ENCODE measurements around the gene ZNF362. TPM values are rescaled to one million over a fixed set of nuclear protein-coding genes. Genes with fewer than 3 reads are reported as not detected.
A peak's percentile ranks its signal among the peaks of the same experiment; 100 is the strongest.

Gene ZNF362
- total and polyA plus RNA-seq, 2 of the 13 experiments (the other 11 are each of a cell fraction or from before 2014, with no cell fraction given) = 8.3 to 14.2 TPM

- TF ChIP-seq ZNF687 (CRISPR knock-in tag; IDR thresholded peaks at IDR 0.05) = peak; percentile 62
- no peak for TF ChIP-seq GATAD1 (CRISPR knock-in tag; IDR thresholded peaks at IDR 0.05)
- TF ChIP-seq ZNF672 (CRISPR knock-in tag; IDR thresholded peaks at IDR 0.05) = no peak
- TF ChIP-seq HOXA3 (CRISPR knock-in tag; IDR thresholded peaks at IDR 0.05) = peak; percentile 36; the same call in 1 of the 2 replicates
- peak; percentile 37; the same call in 1 of the 2 replicates for TF ChIP-seq ZBTB10 (CRISPR knock-in tag; IDR thresholded peaks at IDR 0.05; ENCODE audit: borderline replicate concordance)
- TF ChIP-seq ZNF614 (CRISPR knock-in tag; IDR thresholded peaks at IDR 0.05; ENCODE audit: borderline replicate concordance) = 0 out of 2 replicates have a peak, but pooled peaks have one; percentile 18
- TF ChIP-seq KLF9 (CRISPR knock-in tag; IDR thresholded peaks at IDR 0.05; ENCODE audit: low read depth) = no peak
- 0 out of 2 replicates have a peak, but pooled peaks have one; percentile 33 for TF ChIP-seq ZNF652 (CRISPR knock-in tag; IDR thresholded peaks at IDR 0.05; ENCODE audit: borderline replicate concordance, low read depth)
- no peak for TF ChIP-seq ZNF550 (CRISPR knock-in tag; IDR thresholded peaks at IDR 0.05; ENCODE audit: borderline replicate concordance)
- TF ChIP-seq PCBP2 (optimal IDR thresholded peaks at IDR 0.05; ENCODE audit: low read depth, low read length, poor library complexity, severe bottlenecking) = no peak
- TF ChIP-seq PATZ1 (CRISPR knock-in tag; IDR thresholded peaks at IDR 0.05) = peak; percentile 80
- peak; percentile 63; the same call in 1 of the 2 replicates for TF ChIP-seq ZNF143 (CRISPR knock-in tag; IDR thresholded peaks at IDR 0.05)
- no peak for TF ChIP-seq ZFAT (CRISPR knock-in tag; conservative IDR thresholded peaks at IDR 0.05)
- no peak for TF ChIP-seq TAF1 (CRISPR knock-in tag; IDR thresholded peaks at IDR 0.05)
- TF ChIP-seq ZNF816 (CRISPR knock-in tag; IDR thresholded peaks at IDR 0.05; ENCODE audit: borderline replicate concordance) = no peak
- TF ChIP-seq MAX (IDR thresholded peaks at IDR 0.05) = peak; percentile 30; the same call in 1 of the 2 replicates
- no peak for TF ChIP-seq CREB3 (CRISPR knock-in tag; IDR thresholded peaks at IDR 0.05)
- no peak; the same call in 1 of the 2 replicates for TF ChIP-seq HDAC1 (CRISPR knock-in tag; IDR thresholded peaks at IDR 0.05)
- TF ChIP-seq NCOA1 (CRISPR knock-in tag; IDR thresholded peaks at IDR 0.05) = no peak
- TF ChIP-seq ZNF564 (CRISPR knock-in tag; IDR thresholded peaks at IDR 0.05) = no peak
- no peak for TF ChIP-seq GFI1 (CRISPR knock-in tag; IDR thresholded peaks at IDR 0.05; ENCODE audit: borderline replicate concordance)
Measured at GRCh38 chr1:33334081-33334552, 77.8 kb downstream of the ZNF362 start (continued).

All from HepG2 (cell line).